ENCODE measurements around the gene DFFB.

DNA sequence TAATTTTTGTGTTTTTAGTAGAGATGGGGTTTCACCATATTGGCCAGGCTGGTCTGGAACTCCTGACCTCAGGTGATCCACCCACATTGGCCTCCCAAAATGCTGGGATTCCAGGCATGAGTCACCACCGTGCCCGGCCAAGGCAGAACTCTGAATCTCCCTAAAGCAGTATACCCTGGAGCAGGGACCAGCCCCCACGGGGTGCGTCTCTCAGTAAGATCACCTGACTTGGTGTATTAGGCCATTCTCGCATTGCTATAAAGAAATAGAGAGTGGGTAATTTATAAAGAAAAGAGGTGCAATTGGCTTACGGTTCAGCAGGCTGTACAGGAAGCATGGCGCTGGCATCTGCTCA lies 14.2 kb downstream of the DFFB start:
- no peak for TF ChIP-seq EZH2phosphoT487 (IDR thresholded peaks at IDR 0.05; ENCODE audit: borderline replicate concordance)
- TF ChIP-seq, protein P1, sequence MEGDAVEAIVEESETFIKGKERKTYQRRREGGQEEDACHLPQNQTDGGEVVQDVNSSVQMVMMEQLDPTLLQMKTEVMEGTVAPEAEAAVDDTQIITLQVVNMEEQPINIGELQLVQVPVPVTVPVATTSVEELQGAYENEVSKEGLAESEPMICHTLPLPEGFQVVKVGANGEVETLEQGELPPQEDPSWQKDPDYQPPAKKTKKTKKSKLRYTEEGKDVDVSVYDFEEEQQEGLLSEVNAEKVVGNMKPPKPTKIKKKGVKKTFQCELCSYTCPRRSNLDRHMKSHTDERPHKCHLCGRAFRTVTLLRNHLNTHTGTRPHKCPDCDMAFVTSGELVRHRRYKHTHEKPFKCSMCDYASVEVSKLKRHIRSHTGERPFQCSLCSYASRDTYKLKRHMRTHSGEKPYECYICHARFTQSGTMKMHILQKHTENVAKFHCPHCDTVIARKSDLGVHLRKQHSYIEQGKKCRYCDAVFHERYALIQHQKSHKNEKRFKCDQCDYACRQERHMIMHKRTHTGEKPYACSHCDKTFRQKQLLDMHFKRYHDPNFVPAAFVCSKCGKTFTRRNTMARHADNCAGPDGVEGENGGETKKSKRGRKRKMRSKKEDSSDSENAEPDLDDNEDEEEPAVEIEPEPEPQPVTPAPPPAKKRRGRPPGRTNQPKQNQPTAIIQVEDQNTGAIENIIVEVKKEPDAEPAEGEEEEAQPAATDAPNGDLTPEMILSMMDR (conservative IDR thresholded peaks at IDR 0.05; ENCODE audit: low read length) = no peak
